ENCODE data around the gene FAM53B.
"Not testable (repeated sequence)": the region's sequence is repeated elsewhere in the genome, so short reads cannot be mapped to it uniquely, and the experiment has no call there.

Gene FAM53B

GRCh38 chr10:124598773-124599587, 145.2 kb downstream of the FAM53B start:
- no peak for DNase-seq (ENCODE audit: low read depth in 2 of 2)

GRCh38 chr10:124598196-124598595, 146.0 kb downstream of the FAM53B start:
- DNase-seq (ENCODE audit: low read depth in 2 of 2) = no peak

- DNase-seq (ENCODE audit: low read depth in 2 of 2) = no peak
Measured at GRCh38 chr10:124597846-124598165, 146.4 kb downstream of the FAM53B start.

GRCh38 chr10:124596962-124597845, 147.0 kb downstream of the FAM53B start:
- no peak for DNase-seq (ENCODE audit: low read depth in 2 of 2)

- DNase-seq (ENCODE audit: low read depth in 2 of 2) = no peak
Measured at GRCh38 chr10:124596116-124596785, 147.9 kb downstream of the FAM53B start.

GRCh38 chr10:124595143-124595883, 148.9 kb downstream of the FAM53B start:
- DNase-seq (ENCODE audit: low read depth in 2 of 2) = no peak

GRCh38 chr10:124594240-124594639, 149.9 kb downstream of the FAM53B start:
- no peak for DNase-seq (ENCODE audit: low read depth in 2 of 2)

- no peak for DNase-seq (ENCODE audit: low read depth in 2 of 2)
Measured at GRCh38 chr10:124593431-124593985, 150.7 kb downstream of the FAM53B start.

- DNase-seq (ENCODE audit: low read depth in 2 of 2) = no peak
Measured at GRCh38 chr10:124592736-124593430, 151.3 kb downstream of the FAM53B start.

- no peak for DNase-seq (ENCODE audit: low read depth in 2 of 2)
Measured at GRCh38 chr10:124592101-124592500, 152.1 kb downstream of the FAM53B start.

- DNase-seq (ENCODE audit: low read depth in 2 of 2) = no peak
Measured at GRCh38 chr10:124591123-124591495, 153.1 kb downstream of the FAM53B start.

GRCh38 chr10:124590216-124591122, 153.7 kb downstream of the FAM53B start:
- DNase-seq (ENCODE audit: low read depth in 2 of 2) = no peak

- no peak for DNase-seq (ENCODE audit: low read depth in 2 of 2)
Measured at GRCh38 chr10:124589491-124590041, 154.6 kb downstream of the FAM53B start.

- no peak for DNase-seq (ENCODE audit: low read depth in 2 of 2)
Measured at GRCh38 chr10:124588736-124589490, 155.3 kb downstream of the FAM53B start.

- DNase-seq (ENCODE audit: low read depth in 2 of 2) = not testable (repeated sequence)
Measured at GRCh38 chr10:124588341-124588735, 155.8 kb downstream of the FAM53B start.

- no peak for DNase-seq (ENCODE audit: low read depth in 2 of 2)
Measured at GRCh38 chr10:124587811-124588211, 156.4 kb downstream of the FAM53B start.

- DNase-seq (ENCODE audit: low read depth in 2 of 2) = no peak
Measured at GRCh38 chr10:124586142-124586541, 158.0 kb downstream of the FAM53B start.

GRCh38 chr10:124579011-124579399, 165.2 kb downstream of the FAM53B start:
- DNase-seq (ENCODE audit: low read depth in 2 of 2) = no peak
